ENCODE measurements around the gene C14orf93.
"Not testable (repeated sequence)": the region's sequence is repeated elsewhere in the genome, so short reads cannot be mapped to it uniquely, and the experiment has no call there.

C14orf93 gene

GRCh38 chr14:22973217-22974032, 36.5 kb downstream of the C14orf93 start:
- no peak for DNase-seq (ENCODE audit: low read depth)

- DNase-seq (ENCODE audit: low read depth): no peak
These were observed 37.5 kb downstream of the C14orf93 start for GRCh38 chr14:22972313-22972930.

- no peak for DNase-seq (ENCODE audit: low read depth)
These were observed 38.8 kb downstream of the C14orf93 start for GRCh38 chr14:22971152-22971551.

- no peak for DNase-seq (ENCODE audit: low read depth)
These were observed 43.1 kb downstream of the C14orf93 start for GRCh38 chr14:22966783-22967269.

GRCh38 chr14:22965916-22966782, 43.8 kb downstream of the C14orf93 start:
- DNase-seq (ENCODE audit: low read depth): not testable (repeated sequence)

- no peak for DNase-seq (ENCODE audit: low read depth)
These were observed 47.8 kb downstream of the C14orf93 start for GRCh38 chr14:22962061-22962676.

- no peak for DNase-seq (ENCODE audit: low read depth)
These were observed 54.0 kb downstream of the C14orf93 start for GRCh38 chr14:22955702-22956569.

- DNase-seq (ENCODE audit: low read depth): no peak
These were observed 57.5 kb downstream of the C14orf93 start for GRCh38 chr14:22952418-22952817.

GRCh38 chr14:22951795-22952194, 58.1 kb downstream of the C14orf93 start:
- DNase-seq (ENCODE audit: low read depth): not testable (repeated sequence)

GRCh38 chr14:22945642-22946041, 64.3 kb downstream of the C14orf93 start:
- no peak for DNase-seq (ENCODE audit: low read depth)

GRCh38 chr14:22939684-22940083, 70.3 kb downstream of the C14orf93 start:
- no peak for DNase-seq (ENCODE audit: low read depth)
